HepG2 (cell line): ENCODE results near the gene RAD51D. TPM values are rescaled to one million over a fixed set of nuclear protein-coding genes. Genes with fewer than 3 reads are reported as not detected.

Experiments
- AHDC1 ChIP-seq: sonication (generic); formaldehyde crosslinking; IDR thresholded peaks from 2 replicates; pipeline ENCODE4 v1.5.1; 2020; ENCODE audit warnings: mild to moderate bottlenecking, missing genetic modification reagents, borderline replicate concordance
- AKAP8 ChIP-seq: sonication (generic); formaldehyde crosslinking; IDR thresholded peaks from 2 replicates; pipeline ENCODE4 v1.5.1; 2020; ENCODE audit warnings: mild to moderate bottlenecking, missing genetic modification reagents
- ATM ChIP-seq: fragments of 450-650 bp; IDR thresholded peaks from 2 replicates; pipeline ENCODE4 v1.7.1; 2017; ENCODE audit warnings: mild to moderate bottlenecking, borderline replicate concordance
- FOSL1 ChIP-seq: sonication (generic); formaldehyde crosslinking; IDR thresholded peaks from 2 replicates; pipeline ENCODE4 v1.9.0; 2021; ENCODE audit warnings: missing genetic modification reagents, borderline replicate concordance
- GABPB1 ChIP-seq: IDR thresholded peaks from 2 replicates; pipeline ENCODE4 v1.6.1; 2016; ENCODE audit warnings: mild to moderate bottlenecking, missing genetic modification reagents, moderate library complexity, missing compliant biosample characterization
- HES4 ChIP-seq: sonication (generic); formaldehyde crosslinking; IDR thresholded peaks from 2 replicates; pipeline ENCODE4 v1.9.0; 2021; ENCODE audit warnings: mild to moderate bottlenecking, missing genetic modification reagents, borderline replicate concordance
- ISX ChIP-seq: sonication (generic); formaldehyde crosslinking; conservative IDR thresholded peaks from 2 replicates; pipeline ENCODE4 v1.5.0; 2020; ENCODE audit warnings: missing genetic modification reagents
- KLF15 ChIP-seq: sonication (generic); formaldehyde crosslinking; IDR thresholded peaks from 2 replicates; pipeline ENCODE4 v1.8.1; 2023; ENCODE audit warnings: borderline replicate concordance, mild to moderate bottlenecking, inconsistent platforms, missing genetic modification reagents, mixed read lengths
- NBN ChIP-seq: fragments of 450-650 bp; conservative IDR thresholded peaks from 2 replicates; pipeline ENCODE4 v1.6.1; 2017
- NR3C1 ChIP-seq: sonication (generic); formaldehyde crosslinking; IDR thresholded peaks from 2 replicates; pipeline ENCODE4 v1.4.0; 2020; ENCODE audit warnings: missing genetic modification reagents
- RBAK ChIP-seq: sonication (generic); formaldehyde crosslinking; IDR thresholded peaks from 2 replicates; pipeline ENCODE4 v1.5.1; 2020; ENCODE audit warnings: mild to moderate bottlenecking, missing genetic modification reagents
- RFX5 ChIP-seq: IDR thresholded peaks from 2 replicates; pipeline ENCODE4 v1.6.1; 2011; ENCODE audit warnings: low read depth, low read length, improper control_type of control experiment
- THYN1 ChIP-seq: sonication (generic); formaldehyde crosslinking; IDR thresholded peaks from 2 replicates; pipeline ENCODE4 v1.8.1; 2023; ENCODE audit warnings: low read depth, mild to moderate bottlenecking, moderate library complexity, missing genetic modification reagents, borderline replicate concordance
- YEATS2 ChIP-seq: sonication (generic); formaldehyde crosslinking; IDR thresholded peaks from 2 replicates; pipeline ENCODE4 v1.4.0; 2020; ENCODE audit warnings: missing genetic modification reagents, borderline replicate concordance
- ZBTB8A ChIP-seq: sonication (generic); formaldehyde crosslinking; IDR thresholded peaks from 2 replicates; pipeline ENCODE4 v1.4.0; 2020; ENCODE audit warnings: mild to moderate bottlenecking, low read depth, missing genetic modification reagents, borderline replicate concordance
- ZFP36L2 ChIP-seq: sonication (generic); formaldehyde crosslinking; IDR thresholded peaks from 2 replicates; pipeline ENCODE4 v1.4.0; 2020; ENCODE audit warnings: missing genetic modification reagents
- ZIK1 ChIP-seq: sonication (generic); formaldehyde crosslinking; IDR thresholded peaks from 2 replicates; pipeline ENCODE4 v1.5.0; 2020; ENCODE audit warnings: mild to moderate bottlenecking, low read depth, missing genetic modification reagents, borderline replicate concordance
- ZNF12 ChIP-seq: sonication (generic); formaldehyde crosslinking; IDR thresholded peaks from 2 replicates; pipeline ENCODE4 v1.5.0; 2020; ENCODE audit warnings: missing genetic modification reagents
- ZNF543 ChIP-seq: sonication (generic); formaldehyde crosslinking; IDR thresholded peaks from 2 replicates; pipeline ENCODE4 v1.4.0; 2020; ENCODE audit warnings: mild to moderate bottlenecking, missing genetic modification reagents
- ZNF781 ChIP-seq: sonication (generic); formaldehyde crosslinking; IDR thresholded peaks from 2 replicates; pipeline ENCODE4 v1.5.1; 2020; ENCODE audit warnings: borderline replicate concordance, mild to moderate bottlenecking, missing genetic modification reagents; ENCODE audit errors: not compliant biosample characterization
- ZSCAN12 ChIP-seq: sonication (generic); formaldehyde crosslinking; IDR thresholded peaks from 2 replicates; pipeline ENCODE4 v1.9.0; 2021; ENCODE audit warnings: mild to moderate bottlenecking, missing genetic modification reagents
- polyA plus RNA-seq, 8 experiments: library from polyadenylated mRNA; depleted of rRNA in 3 of 8; stranded (reverse) in 7 of 8; unstranded in 1 of 8; fragments of >200 nt; fragmentation: Illumina TruSeq in 4 of 8; extraction: Trizol in 4 of 8; gene quantifications; 2 replicates each; pipeline versions ENCODE4 v1.2.1 to v1.2.3, GENCODE V29; 2011 to 2016; ENCODE audit warnings: low read depth in 4 of 8, missing spikeins in 1 of 8, mixed read lengths in 1 of 8; ENCODE audit not compliant: insufficient read depth in 1 of 8
- total RNA-seq, 5 experiments: library from RNA; depleted of rRNA; stranded (reverse); fragments of >200 nt; fragmentation: Illumina TruSeq; extraction: Trizol; gene quantifications; 2 replicates each; pipeline ENCODE4 v1.2.3, GENCODE V29; 2016; ENCODE audit warnings: low read depth in 1 of 5
- TF ChIP-seq, protein P1 (sequence below): sonication (generic); formaldehyde crosslinking; IDR thresholded peaks from 2 replicates; pipeline ENCODE4 v1.5.0; 2020; ENCODE audit warnings: missing genetic modification reagents
- TF ChIP-seq, protein P2 (sequence below): IDR thresholded peaks from 2 replicates; pipeline ENCODE4 v1.6.1; 2016; ENCODE audit warnings: low read depth, control low read depth

Gene RAD51D
- total and polyA plus RNA-seq, 2 of the 13 experiments (the other 11 are each of a cell fraction or from before 2014, with no cell fraction given) = 6.7 to 13.1 TPM

DNA sequence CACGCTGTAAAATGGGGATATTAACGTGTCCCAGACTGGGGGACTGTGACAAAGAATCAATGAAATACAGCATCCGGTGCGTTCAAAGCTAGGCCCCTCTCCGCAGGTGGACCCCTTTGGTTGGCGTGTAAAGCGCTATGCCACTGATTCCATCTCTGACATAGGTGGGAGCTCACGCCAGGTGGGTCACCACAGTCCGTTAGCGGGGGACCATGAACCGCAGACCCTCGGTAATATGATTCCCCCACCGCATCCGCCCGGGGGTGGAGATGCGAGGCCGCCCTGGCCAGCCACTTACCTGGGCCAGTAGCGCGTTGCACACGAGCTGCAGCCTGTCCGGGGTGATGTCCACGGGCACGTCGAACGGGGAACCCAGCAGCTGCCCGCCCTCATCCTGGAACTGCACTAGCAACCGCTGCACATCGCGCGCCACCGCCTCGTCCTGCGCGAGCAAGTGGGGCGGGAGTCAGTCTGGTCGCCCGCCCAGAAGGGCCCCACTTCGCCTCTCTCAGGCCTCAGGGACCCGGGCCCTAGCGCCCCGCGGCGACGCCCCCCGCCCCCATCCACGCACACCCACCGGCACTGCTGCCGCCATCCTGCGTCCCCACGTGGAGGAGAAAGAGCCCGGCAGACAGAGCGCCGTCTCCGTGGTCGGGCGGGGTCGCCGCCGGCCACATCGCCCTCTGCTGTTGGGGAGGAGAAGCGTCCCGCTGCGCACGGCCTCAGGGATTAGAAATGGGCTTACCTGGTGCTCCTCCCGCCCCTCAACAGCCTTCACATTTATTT lies 22.2 kb upstream of the RAD51D start, which contains the start of gene NLE1 (continued):
- TF ChIP-seq AHDC1 (no peak), KLF15 (no peak), THYN1 (CRISPR knock-in tag) (no peak), HES4 (CRISPR knock-in tag) (peak; percentile 69; the same call in 1 of the 2 replicates), ZSCAN12 (no peak), RFX5 (no peak), ZNF543 (CRISPR knock-in tag) (peak; percentile 79; the same call in 1 of the 2 replicates), FOSL1 (CRISPR knock-in tag) (no peak), ATM (no peak), NR3C1 (CRISPR knock-in tag) (no peak), YEATS2 (CRISPR knock-in tag) (peak; percentile 91), ISX (CRISPR knock-in tag) (no peak), GABPB1 (CRISPR knock-in tag) (peak; percentile 91), ZNF781 (CRISPR knock-in tag) (peak; percentile 76), ZBTB8A (CRISPR knock-in tag) (peak; percentile 35; the same call in 1 of the 2 replicates), AKAP8 (CRISPR knock-in tag) (no peak), NBN (no peak), RBAK (CRISPR knock-in tag) (no peak), ZFP36L2 (CRISPR knock-in tag) (0 out of 2 replicates have a peak, but pooled peaks have one; percentile 49), ZIK1 (CRISPR knock-in tag) (0 out of 2 replicates have a peak, but pooled peaks have one; percentile 54), ZNF12 (CRISPR knock-in tag) (peak; percentile 53)
- TF ChIP-seq, protein P1, sequence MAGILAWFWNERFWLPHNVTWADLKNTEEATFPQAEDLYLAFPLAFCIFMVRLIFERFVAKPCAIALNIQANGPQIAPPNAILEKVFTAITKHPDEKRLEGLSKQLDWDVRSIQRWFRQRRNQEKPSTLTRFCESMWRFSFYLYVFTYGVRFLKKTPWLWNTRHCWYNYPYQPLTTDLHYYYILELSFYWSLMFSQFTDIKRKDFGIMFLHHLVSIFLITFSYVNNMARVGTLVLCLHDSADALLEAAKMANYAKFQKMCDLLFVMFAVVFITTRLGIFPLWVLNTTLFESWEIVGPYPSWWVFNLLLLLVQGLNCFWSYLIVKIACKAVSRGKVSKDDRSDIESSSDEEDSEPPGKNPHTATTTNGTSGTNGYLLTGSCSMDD = no peak
- TF ChIP-seq, protein P2, sequence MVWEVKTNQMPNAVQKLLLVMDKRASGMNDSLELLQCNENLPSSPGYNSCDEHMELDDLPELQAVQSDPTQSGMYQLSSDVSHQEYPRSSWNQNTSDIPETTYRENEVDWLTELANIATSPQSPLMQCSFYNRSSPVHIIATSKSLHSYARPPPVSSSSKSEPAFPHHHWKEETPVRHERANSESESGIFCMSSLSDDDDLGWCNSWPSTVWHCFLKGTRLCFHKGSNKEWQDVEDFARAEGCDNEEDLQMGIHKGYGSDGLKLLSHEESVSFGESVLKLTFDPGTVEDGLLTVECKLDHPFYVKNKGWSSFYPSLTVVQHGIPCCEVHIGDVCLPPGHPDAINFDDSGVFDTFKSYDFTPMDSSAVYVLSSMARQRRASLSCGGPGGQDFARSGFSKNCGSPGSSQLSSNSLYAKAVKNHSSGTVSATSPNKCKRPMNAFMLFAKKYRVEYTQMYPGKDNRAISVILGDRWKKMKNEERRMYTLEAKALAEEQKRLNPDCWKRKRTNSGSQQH (CRISPR knock-in tag) = peak; percentile 98
